Muscle of leg (tissue), 11 donors: ENCODE data around the gene DCPS. TPM values are rescaled to one million over a fixed set of nuclear protein-coding genes. Genes with fewer than 3 reads are reported as not detected.
A peak's percentile ranks its signal among the peaks of the same experiment; 100 is the strongest.

Source experiments
- DNase-seq: peaks from one replicate; pipeline ENCODE4 v3.0.0; 2013
- H3K27ac ChIP-seq: one replicate; pipeline ENCODE4 v1.5.1; 2013; ENCODE audit warnings: mild to moderate bottlenecking, low read length, control low read depth
- H3K27me3 ChIP-seq: one replicate; pipeline ENCODE4 v1.6.1; 2013; ENCODE audit warnings: low read length; ENCODE audit not compliant: control insufficient read depth, insufficient read depth
- H3K36me3 ChIP-seq: one replicate; pipeline ENCODE4 v1.6.1; 2013; ENCODE audit warnings: low read length; ENCODE audit not compliant: control insufficient read depth, insufficient read depth
- H3K4me1 ChIP-seq: one replicate; pipeline ENCODE4 v1.6.1; 2013; ENCODE audit warnings: low read length; ENCODE audit not compliant: control insufficient read depth, insufficient read depth
- H3K4me3 ChIP-seq: one replicate; pipeline ENCODE4 v1.5.1; 2013; ENCODE audit warnings: low read length, control low read depth
- H3K9me3 ChIP-seq: replicated peaks from 2 replicates; pipeline ENCODE4 v1.6.1; 2013; ENCODE audit warnings: low read depth, low read length; ENCODE audit not compliant: control insufficient read depth
- WGBS: methylation state at CpG from one replicate; pipeline ENCODE4 v1.1.5; 2013; ENCODE audit warnings: missing lambda C conversion rate; ENCODE audit not compliant: insufficient coverage; 5-methylcytosine and 5-hydroxymethylcytosine counted together
- polyA plus RNA-seq, 8 donors: library from polyadenylated mRNA; unstranded; fragments of 120-200 nt; gene quantifications; one replicate each; pipeline versions ENCODE4 v1.2.1 to v1.2.3, GENCODE V29; 2013; ENCODE audit warnings: inconsistent platforms in 1 of 8, low replicate concordance in 1 of 8; ENCODE audit not compliant: insufficient read length in 8 of 8, insufficient read depth in 1 of 8
- total RNA-seq: library from RNA; stranded (reverse); fragments of 120-200 nt; gene quantifications from one replicate; pipeline ENCODE4 v1.2.4, GENCODE V29; 2013

The DCPS gene
- total and polyA plus RNA-seq, 9 donors: 12.5 to 22.5 (median 18.8) TPM

GRCh38 chr11:126348806-126349582 is 45.1 kb downstream of the DCPS start:
- WGBS: 42% methylated on average over 2 of the region's 8 CpGs
- Histone ChIP-seq H3K9me3 (no peaks in the 10 kb centered on the region), H3K27me3 (no peaks in the 10 kb centered on the region), H3K4me3 (no peak overlapping the region), H3K36me3 (peaks cover 19% of the 10 kb centered on the region), H3K4me1 (peaks cover 35% of the 10 kb centered on the region), H3K27ac (peak overlapping the region; percentile 58)
- DNase-seq: peak; percentile 88

GRCh38 chr11:126350836-126351235 is 47.0 kb downstream of the DCPS start:
- Histone ChIP-seq H3K27ac (no peak overlapping the region), H3K36me3 (peaks cover 10% of the 10 kb centered on the region), H3K27me3 (no peaks in the 10 kb centered on the region), H3K4me1 (peaks cover 45% of the 10 kb centered on the region), H3K9me3 (no peaks in the 10 kb centered on the region), H3K4me3 (no peak overlapping the region)
- peak; percentile 17 for DNase-seq
- WGBS: 81% methylated on average over 3 of the region's 5 CpGs

GRCh38 chr11:126352163-126352562 is 48.3 kb downstream of the DCPS start:
- Histone ChIP-seq H3K27me3 (no peaks in the 10 kb centered on the region), H3K4me1 (peaks cover 55% of the 10 kb centered on the region), H3K9me3 (no peaks in the 10 kb centered on the region), H3K27ac (no peak overlapping the region), H3K36me3 (peaks cover 10% of the 10 kb centered on the region), H3K4me3 (no peak overlapping the region)
- WGBS: 79% methylated on average over 3 of the region's 3 CpGs
- DNase-seq: peak; percentile 5

GRCh38 chr11:126352934-126353801 is 49.3 kb downstream of the DCPS start:
- Histone ChIP-seq H3K27me3 (no peaks in the 10 kb centered on the region), H3K36me3 (peaks cover 5% of the 10 kb centered on the region), H3K9me3 (no peaks in the 10 kb centered on the region), H3K4me1 (peaks cover 56% of the 10 kb centered on the region), H3K4me3 (no peak overlapping the region), H3K27ac (no peak overlapping the region)
- DNase-seq: peak; percentile 14
- 80% methylated on average over 1 of the region's 4 CpGs for WGBS

GRCh38 chr11:126354631-126355323 is 50.9 kb downstream of the DCPS start:
- H3K4me1 ChIP-seq: peaks cover 61% of the 10 kb centered on the region
- peaks cover 5% of the 10 kb centered on the region for H3K36me3 ChIP-seq
- H3K27ac ChIP-seq: peak overlapping the region; percentile 76
- H3K4me3 ChIP-seq: peak overlapping the region; percentile 87
- H3K27me3 ChIP-seq: no peaks in the 10 kb centered on the region
- DNase-seq: no peak
- 24% methylated on average over 15 of the region's 15 CpGs for WGBS
- no peaks in the 10 kb centered on the region for H3K9me3 ChIP-seq

- Histone ChIP-seq H3K27ac (peak within 1 kb of the TSS; percentile 76), H3K27me3 (no peaks in the 10 kb centered on the region), H3K4me3 (peak within 1 kb of the TSS; percentile 87), H3K36me3 (peaks cover 5% of the 10 kb centered on the region), H3K9me3 (no peaks in the 10 kb centered on the region), H3K4me1 (peaks cover 63% of the 10 kb centered on the region)
- peak; percentile 93 for DNase-seq
- under 1% methylated on average over 66 of the region's 71 CpGs for whole genome bisulfite sequencing
Measured at GRCh38 chr11:126355324-126355925, 51.6 kb downstream of the DCPS start, which contains the start of gene ST3GAL4. ST3GAL4 (plus strand) TSS chr11:126355686; CDS start chr11:126406156, 50,470 bp downstream.

- 7% methylated on average over 42 of the region's 46 CpGs for WGBS
- peak overlapping the region; percentile 53 for H3K27ac ChIP-seq
- H3K4me1 ChIP-seq: peaks cover 62% of the 10 kb centered on the region
- H3K27me3 ChIP-seq: no peaks in the 10 kb centered on the region
- H3K36me3 ChIP-seq: peaks cover 2% of the 10 kb centered on the region
- peak; percentile 43 for DNase-seq
- no peaks in the 10 kb centered on the region for H3K9me3 ChIP-seq
- H3K4me3 ChIP-seq: peak overlapping the region; percentile 87
Measured at GRCh38 chr11:126355926-126356897, 52.4 kb downstream of the DCPS start.

GRCh38 chr11:126357055-126357962 is 53.4 kb downstream of the DCPS start:
- no peak for DNase-seq
- Histone ChIP-seq H3K4me3 (peak overlapping the region; percentile 87), H3K27ac (peak overlapping the region; percentile 53), H3K36me3 (peaks cover 2% of the 10 kb centered on the region), H3K27me3 (no peaks in the 10 kb centered on the region), H3K9me3 (no peaks in the 10 kb centered on the region), H3K4me1 (peaks cover 60% of the 10 kb centered on the region)
- 56% methylated on average over 10 of the region's 17 CpGs for WGBS
